ENCODE measurements around the gene JHY.

The JHY gene

GRCh38 chr11:122882857-122883645 lies 492 bp downstream of the JHY start:
- Histone ChIP-seq H3K9me3 (ENCODE audit: low read depth, low read length) (no peaks in the 10 kb centered on the region), H3K27ac (peak overlapping the region; percentile 92), H3K4me3 (peak overlapping the region; percentile 79), H3K36me3 (ENCODE audit: insufficient read depth, low read length) (peaks cover 12% of the 10 kb centered on the region; the same call in 1 of the 2 replicates), H3K9ac (ENCODE audit: insufficient read length) (peak overlapping the region; percentile 73)
- DNase-seq (ENCODE audit: low read depth, low spot score): no peak
- TF ChIP-seq FOXP2 (optimal IDR thresholded peaks at IDR 0.05; ENCODE audit: control extremely low read depth, extremely low read length, insufficient read depth) (peak; percentile 20), POLR2AphosphoS5 (IDR thresholded peaks at IDR 0.05; ENCODE audit: borderline replicate concordance, low read depth, low read length) (no peak)

DNA sequence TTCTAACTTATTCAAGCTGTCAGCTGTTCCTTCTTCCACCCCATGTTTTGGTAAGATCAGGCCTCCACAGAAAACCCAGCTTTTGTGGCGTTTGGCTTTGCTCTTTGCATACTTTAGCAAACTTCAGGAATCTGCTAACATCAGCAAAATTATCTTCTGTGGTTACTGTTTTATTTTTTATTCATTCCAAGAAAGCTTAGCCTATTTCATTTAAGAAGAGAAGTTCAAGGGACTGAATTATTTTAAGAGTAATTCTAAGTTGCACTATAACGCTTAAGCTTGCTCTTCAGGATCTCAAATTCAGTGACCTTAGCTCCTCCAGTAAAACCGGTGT lies 1.1 kb downstream of the JHY start:
- peak; percentile 93 for DNase-seq (ENCODE audit: low read depth, low spot score)
- H3K9ac ChIP-seq (ENCODE audit: insufficient read length): peak overlapping the region; percentile 73
- no peaks in the 10 kb centered on the region for H3K9me3 ChIP-seq (ENCODE audit: low read depth, low read length)
- no peak for TF ChIP-seq EZH2 (IDR thresholded peaks at IDR 0.05)
- no peak for TF ChIP-seq FOXP2 (optimal IDR thresholded peaks at IDR 0.05; ENCODE audit: control extremely low read depth, extremely low read length, insufficient read depth)
- no peak; the same call in 1 of the 2 replicates for TF ChIP-seq POLR2AphosphoS5 (IDR thresholded peaks at IDR 0.05; ENCODE audit: borderline replicate concordance, low read depth, low read length)
- H3K4me3 ChIP-seq: peak overlapping the region; percentile 79
- peaks cover 17% of the 10 kb centered on the region; the same call in 1 of the 2 replicates for H3K36me3 ChIP-seq (ENCODE audit: insufficient read depth, low read length)
- H3K27ac ChIP-seq: peak overlapping the region; percentile 92

- TF ChIP-seq POLR2AphosphoS5 (IDR thresholded peaks at IDR 0.05; ENCODE audit: borderline replicate concordance, low read depth, low read length): no peak
- no peak for TF ChIP-seq EZH2 (IDR thresholded peaks at IDR 0.05)
- TF ChIP-seq FOXP2 (optimal IDR thresholded peaks at IDR 0.05; ENCODE audit: control extremely low read depth, extremely low read length, insufficient read depth): no peak
- Histone ChIP-seq H3K9me3 (ENCODE audit: low read depth, low read length) (no peaks in the 10 kb centered on the region), H3K9ac (ENCODE audit: insufficient read length) (no peak overlapping the region), H3K36me3 (ENCODE audit: insufficient read depth, low read length) (peaks cover 17% of the 10 kb centered on the region; the same call in 1 of the 2 replicates), H3K27ac (no peak overlapping the region), H3K4me3 (no peak overlapping the region)
- DNase-seq (ENCODE audit: low read depth, low spot score): no peak
Measured at GRCh38 chr11:122888162-122888561, 5.6 kb downstream of the JHY start.

GRCh38 chr11:122893131-122893530 lies 10.6 kb downstream of the JHY start:
- DNase-seq (ENCODE audit: low read depth, low spot score): no peak
- Histone ChIP-seq H3K27ac (no peak overlapping the region), H3K36me3 (ENCODE audit: insufficient read depth, low read length) (peaks cover 4% of the 10 kb centered on the region; the same call in 1 of the 2 replicates)

GRCh38 chr11:122895563-122895962 lies 13.0 kb downstream of the JHY start:
- Histone ChIP-seq H3K9me3 (ENCODE audit: low read depth, low read length) (no peaks in the 10 kb centered on the region), H3K9ac (ENCODE audit: insufficient read length) (peak overlapping the region; percentile 16), H3K4me3 (peak overlapping the region; percentile 14; the same call in 1 of the 2 replicates), H3K27ac (peak overlapping the region; percentile 58), H3K36me3 (ENCODE audit: insufficient read depth, low read length) (no peaks in the 10 kb centered on the region)
- TF ChIP-seq FOXP2 (optimal IDR thresholded peaks at IDR 0.05; ENCODE audit: control extremely low read depth, extremely low read length, insufficient read depth): no peak
- no peak for TF ChIP-seq EZH2 (IDR thresholded peaks at IDR 0.05)
- no peak for TF ChIP-seq POLR2AphosphoS5 (IDR thresholded peaks at IDR 0.05; ENCODE audit: borderline replicate concordance, low read depth, low read length)
- DNase-seq (ENCODE audit: low read depth, low spot score): no peak

More at GRCh38 chr11:122893131-122893530, 10.6 kb downstream of the JHY start:
- Histone ChIP-seq H3K9ac (ENCODE audit: insufficient read length) (no peak overlapping the region), H3K4me3 (no peak overlapping the region), H3K9me3 (ENCODE audit: low read depth, low read length) (no peaks in the 10 kb centered on the region)
- TF ChIP-seq FOXP2 (optimal IDR thresholded peaks at IDR 0.05; ENCODE audit: control extremely low read depth, extremely low read length, insufficient read depth): no peak
- TF ChIP-seq EZH2 (IDR thresholded peaks at IDR 0.05): no peak
- no peak for TF ChIP-seq POLR2AphosphoS5 (IDR thresholded peaks at IDR 0.05; ENCODE audit: borderline replicate concordance, low read depth, low read length)

- Histone ChIP-seq H3K27ac (no peak overlapping the region), H3K36me3 (ENCODE audit: insufficient read depth, low read length) (no peaks in the 10 kb centered on the region)
- TF ChIP-seq POLR2AphosphoS5 (IDR thresholded peaks at IDR 0.05; ENCODE audit: borderline replicate concordance, low read depth, low read length) (no peak), EZH2 (IDR thresholded peaks at IDR 0.05) (no peak), FOXP2 (optimal IDR thresholded peaks at IDR 0.05; ENCODE audit: control extremely low read depth, extremely low read length, insufficient read depth) (no peak)
Measured at GRCh38 chr11:122897606-122898210, 15.1 kb downstream of the JHY start.

DNA sequence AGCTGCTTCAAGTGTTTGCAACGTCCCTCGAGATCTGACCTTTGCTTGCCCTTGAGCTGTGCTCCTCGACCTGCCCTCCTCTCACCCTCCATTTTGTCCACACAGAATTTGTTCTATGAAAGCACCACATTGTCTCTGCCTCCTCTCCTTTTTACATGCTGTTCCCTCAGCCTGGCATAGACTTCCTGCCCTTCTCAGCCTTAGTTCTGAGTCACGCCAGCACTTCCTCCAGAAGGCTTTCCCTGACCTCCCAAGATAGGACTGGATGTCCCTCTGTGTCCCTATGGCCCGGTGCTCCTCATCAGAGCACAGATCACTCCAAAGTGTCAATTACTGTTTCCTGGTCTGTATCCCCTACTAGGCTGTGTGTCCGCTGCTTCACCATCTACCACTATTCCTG lies 16.2 kb downstream of the JHY start:
- no peak overlapping the region for H3K4me3 ChIP-seq
- no peaks in the 10 kb centered on the region for H3K36me3 ChIP-seq (ENCODE audit: insufficient read depth, low read length)
- H3K9ac ChIP-seq (ENCODE audit: insufficient read length): no peak overlapping the region
- TF ChIP-seq FOXP2 (optimal IDR thresholded peaks at IDR 0.05; ENCODE audit: control extremely low read depth, extremely low read length, insufficient read depth) (no peak), POLR2AphosphoS5 (IDR thresholded peaks at IDR 0.05; ENCODE audit: borderline replicate concordance, low read depth, low read length) (no peak), EZH2 (IDR thresholded peaks at IDR 0.05) (no peak)
- DNase-seq (ENCODE audit: low read depth, low spot score): no peak
- no peaks in the 10 kb centered on the region for H3K9me3 ChIP-seq (ENCODE audit: low read depth, low read length)
- H3K27ac ChIP-seq: no peak overlapping the region

More at GRCh38 chr11:122897606-122898210, 15.1 kb downstream of the JHY start:
- no peak for DNase-seq (ENCODE audit: low read depth, low spot score)
- Histone ChIP-seq H3K9me3 (ENCODE audit: low read depth, low read length) (no peaks in the 10 kb centered on the region), H3K9ac (ENCODE audit: insufficient read length) (no peak overlapping the region), H3K4me3 (no peak overlapping the region)

- Histone ChIP-seq H3K4me3 (no peak overlapping the region), H3K27ac (no peak overlapping the region), H3K9ac (ENCODE audit: insufficient read length) (no peak overlapping the region), H3K9me3 (ENCODE audit: low read depth, low read length) (no peaks in the 10 kb centered on the region), H3K36me3 (ENCODE audit: insufficient read depth, low read length) (no peaks in the 10 kb centered on the region)
- DNase-seq (ENCODE audit: low read depth, low spot score): no peak
- TF ChIP-seq POLR2AphosphoS5 (IDR thresholded peaks at IDR 0.05; ENCODE audit: borderline replicate concordance, low read depth, low read length) (no peak), EZH2 (IDR thresholded peaks at IDR 0.05) (no peak), FOXP2 (optimal IDR thresholded peaks at IDR 0.05; ENCODE audit: control extremely low read depth, extremely low read length, insufficient read depth) (no peak)
Measured at GRCh38 chr11:122900587-122901202, 18.1 kb downstream of the JHY start.

All from SK-N-MC (cell line).